ENCODE results near the gene ARHGAP19. TPM values are rescaled to one million over a fixed set of nuclear protein-coding genes. Genes with fewer than 3 reads are reported as not detected.
A peak's percentile ranks its signal among the peaks of the same experiment; 100 is the strongest.

ARHGAP19 gene
- polyA plus RNA-seq, 4 donors: 26.3 to 35.2 (median 33.0) TPM

DNA sequence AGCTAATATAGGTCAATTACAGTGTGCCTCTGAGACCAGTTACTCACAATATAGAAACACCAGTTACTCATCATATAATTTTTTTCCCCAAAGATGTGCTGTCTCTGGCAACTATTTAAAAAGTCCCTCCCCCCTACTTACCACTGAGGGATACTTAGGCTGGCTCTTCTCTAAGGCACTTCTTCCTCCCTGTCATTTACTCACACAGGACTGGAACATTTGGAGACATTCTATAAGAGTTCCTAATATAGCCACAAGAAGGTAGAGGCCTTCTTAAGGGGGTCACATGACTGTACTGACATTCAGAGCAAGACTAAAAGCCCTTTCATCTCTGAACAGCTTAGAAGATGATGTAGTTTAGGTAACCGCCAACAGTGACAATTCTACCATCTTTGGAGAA, 62.3 kb downstream of the ARHGAP19 start:
- no peak for DNase-seq (ENCODE audit: low read depth in 4 of 4, low spot score in 2 of 4)

DNA sequence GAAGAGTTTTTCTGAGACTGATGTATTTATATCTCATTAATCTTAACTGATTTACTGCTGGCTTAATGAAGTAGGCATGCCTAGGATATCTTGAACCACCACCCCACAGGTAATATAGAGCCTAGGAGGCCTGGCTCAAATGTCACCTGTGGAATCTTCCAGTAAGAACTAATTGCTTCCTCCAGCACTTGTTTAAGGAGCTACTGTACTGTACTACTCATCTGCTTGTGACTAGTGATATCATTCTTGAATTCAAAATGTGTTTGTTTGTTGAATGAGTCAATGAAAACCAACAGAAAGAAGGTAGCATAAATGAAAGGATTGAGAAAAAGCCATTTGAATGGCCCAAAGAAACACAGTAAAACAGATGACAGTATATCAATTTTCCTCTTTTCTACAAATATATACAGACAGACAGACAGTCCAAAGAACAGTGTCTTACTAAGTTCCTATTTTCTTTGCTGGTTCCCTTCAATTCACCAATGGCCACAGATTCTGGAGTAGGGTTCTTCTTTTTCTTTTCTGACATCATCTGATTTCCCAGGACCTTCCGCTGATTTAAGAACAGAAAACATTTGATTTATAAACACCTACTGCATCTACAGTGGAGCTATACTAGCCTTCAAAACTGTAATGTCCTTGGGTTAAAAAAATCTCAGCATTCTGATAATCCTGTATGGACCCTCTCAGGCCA, 63.0 kb downstream of the ARHGAP19 start:
- no peak for DNase-seq (ENCODE audit: low read depth in 4 of 4, low spot score in 2 of 4)

DNA sequence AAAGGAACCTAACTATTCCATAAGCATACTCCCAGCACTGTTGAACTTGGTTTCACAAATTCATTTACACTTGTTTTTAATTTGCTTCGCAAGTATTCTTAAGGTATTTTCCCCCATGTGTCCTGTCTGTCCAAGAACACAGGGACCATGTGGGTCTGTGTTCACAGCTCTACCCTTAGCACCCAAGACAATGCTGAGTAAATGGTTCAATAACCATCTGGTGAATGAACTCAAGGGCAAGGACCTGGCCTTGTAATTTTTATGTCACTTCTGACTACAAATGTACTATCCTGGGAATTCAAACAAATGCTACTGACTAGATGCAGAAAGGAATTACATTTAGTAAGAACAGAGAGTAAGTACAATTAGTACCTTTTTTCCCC, 63.7 kb downstream of the ARHGAP19 start:
- DNase-seq (ENCODE audit: low read depth in 4 of 4, low spot score in 2 of 4): no peak

DNA sequence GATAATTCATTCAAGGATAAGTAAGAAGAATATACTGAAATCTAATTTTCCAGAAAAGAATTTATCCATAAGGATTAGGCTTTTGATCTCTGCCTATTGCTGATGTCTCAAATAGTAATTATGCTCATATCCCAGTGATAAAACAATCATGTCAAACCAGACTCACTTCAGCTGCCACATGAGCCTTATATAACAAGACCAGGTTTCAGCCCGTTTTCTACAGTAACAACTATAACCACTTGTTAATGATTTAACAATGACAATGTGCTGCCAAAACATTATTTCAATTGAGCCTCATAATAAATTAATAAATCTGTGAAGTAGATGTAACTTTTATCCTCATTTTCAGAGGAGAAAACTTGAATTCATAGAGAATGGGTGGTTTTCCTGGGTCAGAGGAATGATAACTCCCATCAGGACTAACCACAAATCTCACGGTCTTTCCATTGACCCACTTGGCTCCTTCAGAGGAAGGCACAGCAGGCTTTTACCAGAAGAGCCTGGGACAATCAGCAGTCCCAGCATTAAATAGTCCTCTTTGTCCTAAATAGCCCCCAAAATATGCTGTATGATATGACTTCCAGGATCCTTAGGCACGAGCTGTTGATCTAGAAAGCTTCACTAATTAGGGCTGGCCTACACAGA, 64.2 kb downstream of the ARHGAP19 start:
- no peak for DNase-seq (ENCODE audit: low read depth in 4 of 4, low spot score in 2 of 4)

DNA sequence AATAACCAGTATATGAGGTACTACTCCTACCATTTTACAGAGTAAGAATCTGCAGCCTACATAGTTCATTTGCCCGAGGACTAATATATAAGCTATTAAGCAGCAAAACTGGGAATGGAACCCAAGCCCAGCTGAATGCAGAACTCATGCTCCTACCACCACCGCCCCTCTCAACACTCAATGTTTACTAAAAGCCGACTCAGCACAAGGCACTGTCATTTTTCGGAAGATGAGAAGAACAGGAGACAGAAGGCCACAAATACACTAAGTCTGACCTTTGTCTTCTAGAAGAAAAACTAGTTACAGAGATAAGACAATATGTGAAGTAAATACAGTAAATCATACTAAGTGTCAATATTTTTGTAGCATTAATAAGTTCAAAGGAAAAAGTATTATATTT, 66.0 kb downstream of the ARHGAP19 start:
- DNase-seq (ENCODE audit: low read depth in 4 of 4, low spot score in 2 of 4): no peak

DNA sequence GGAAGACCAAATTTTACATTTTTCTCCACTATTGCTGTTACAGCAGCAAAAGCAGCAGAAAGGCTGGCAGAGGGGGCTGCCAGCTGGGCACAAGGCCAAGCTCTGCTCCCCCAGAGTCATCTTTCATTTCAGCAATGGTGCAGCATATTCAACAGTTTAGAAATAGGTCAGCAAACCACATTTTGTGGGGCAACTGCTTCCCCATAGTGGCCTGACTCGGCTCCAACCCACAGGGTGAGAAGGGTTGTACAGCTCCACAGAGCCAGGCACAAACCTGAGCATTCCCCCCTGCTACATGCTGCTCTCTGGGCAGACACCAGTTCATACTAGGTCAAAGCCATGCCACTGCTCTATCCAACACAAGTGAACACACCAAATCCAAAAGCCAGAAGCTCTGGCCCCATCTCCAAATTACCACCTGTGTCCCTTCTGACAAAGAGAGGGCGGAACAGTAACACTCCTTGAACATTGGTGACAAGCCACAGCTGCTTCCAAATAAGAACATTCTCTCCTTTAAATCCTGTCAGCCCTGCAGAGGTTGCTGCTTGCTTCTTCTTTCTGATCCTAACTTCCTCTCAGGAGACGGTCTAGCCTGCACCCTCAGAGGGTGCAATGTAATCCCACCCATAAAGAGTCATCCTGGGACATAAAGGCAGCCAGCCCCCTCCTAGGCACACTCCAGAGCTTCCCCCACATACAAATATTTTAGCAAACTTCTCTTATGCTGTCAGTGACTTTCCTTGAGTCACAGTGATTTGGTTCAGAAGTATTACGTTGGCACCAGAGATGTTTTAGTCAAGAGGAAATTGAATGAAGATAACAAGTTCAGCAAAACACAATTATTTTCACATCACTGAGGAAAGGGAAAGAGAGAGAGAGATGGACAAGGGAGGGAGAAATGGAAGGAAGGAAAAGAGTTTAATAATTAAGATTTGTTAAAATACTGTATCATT, 67.7 kb downstream of the ARHGAP19 start:
- DNase-seq (ENCODE audit: low read depth in 4 of 4, low spot score in 2 of 4): no peak

DNA sequence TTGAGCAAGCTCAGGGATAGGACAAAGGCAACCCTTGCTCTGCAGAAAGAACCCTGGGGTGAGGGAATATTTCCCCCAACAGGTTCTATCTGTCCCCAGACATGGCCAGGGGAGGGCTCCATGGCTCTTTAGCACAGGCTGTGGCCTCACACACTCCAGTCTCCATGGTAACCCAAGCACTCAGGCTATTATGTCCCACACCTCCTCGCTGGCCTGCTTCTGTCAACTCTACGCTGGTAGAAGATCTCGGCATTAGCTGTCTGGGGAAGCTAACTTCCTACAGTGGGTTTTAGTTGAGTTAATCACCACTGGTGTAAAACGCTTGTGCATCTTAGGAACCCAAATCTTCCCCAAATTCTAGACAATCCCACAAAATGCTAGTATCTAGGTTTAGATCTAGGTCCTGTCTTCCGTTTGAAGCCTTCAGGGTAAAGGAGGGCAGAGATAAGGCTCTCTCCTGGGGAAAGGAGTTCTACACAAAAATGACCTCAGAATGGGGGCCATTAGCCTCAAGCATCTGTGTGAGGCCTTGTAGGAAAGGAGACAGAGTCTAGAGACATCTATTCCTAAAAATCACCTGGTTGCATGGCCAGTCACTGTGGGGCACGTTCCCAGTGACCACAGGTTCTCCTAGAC, 70.0 kb downstream of the ARHGAP19 start:
- DNase-seq (ENCODE audit: low read depth in 4 of 4, low spot score in 2 of 4): no peak

DNA sequence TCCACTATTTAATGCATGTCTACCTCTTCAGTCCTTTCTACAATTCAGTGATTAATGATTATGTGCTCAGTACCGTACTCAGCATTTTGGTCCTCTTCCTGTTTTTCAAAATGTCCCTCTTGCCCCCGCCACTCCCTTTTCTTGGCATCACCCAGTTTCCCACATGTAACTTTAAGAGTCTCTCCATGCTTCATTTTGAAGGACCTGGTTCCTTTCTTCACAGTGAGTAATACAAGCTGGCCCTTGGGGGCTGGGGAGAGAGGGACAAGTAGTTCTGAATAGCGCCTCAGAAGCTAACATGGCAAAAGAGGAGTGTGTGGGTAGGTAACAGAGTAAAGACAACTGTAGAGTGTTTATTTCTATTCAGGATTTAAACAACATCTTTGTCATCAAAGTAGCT, 72.1 kb downstream of the ARHGAP19 start:
- no peak for DNase-seq (ENCODE audit: low read depth in 4 of 4, low spot score in 2 of 4)

DNA sequence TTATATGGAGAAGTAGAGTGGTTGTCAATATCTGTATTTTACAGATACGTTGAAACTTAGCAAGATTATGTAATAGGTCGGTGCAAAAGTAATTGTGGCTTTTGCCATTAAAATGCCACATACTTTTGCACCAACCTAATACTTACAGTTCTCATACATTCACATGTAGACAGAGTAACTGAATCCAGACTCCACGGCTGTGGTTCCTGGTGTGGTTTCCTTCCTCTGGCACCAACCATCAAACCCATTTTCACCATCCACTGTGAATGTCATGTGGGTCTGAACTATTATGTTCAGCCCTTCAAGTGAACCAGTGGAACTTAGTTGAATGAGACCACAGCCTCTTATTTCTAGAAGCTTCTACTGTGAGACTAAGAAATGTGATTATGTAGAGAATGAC, 75.1 kb downstream of the ARHGAP19 start:
- DNase-seq (ENCODE audit: low read depth in 4 of 4, low spot score in 2 of 4): no peak

DNA sequence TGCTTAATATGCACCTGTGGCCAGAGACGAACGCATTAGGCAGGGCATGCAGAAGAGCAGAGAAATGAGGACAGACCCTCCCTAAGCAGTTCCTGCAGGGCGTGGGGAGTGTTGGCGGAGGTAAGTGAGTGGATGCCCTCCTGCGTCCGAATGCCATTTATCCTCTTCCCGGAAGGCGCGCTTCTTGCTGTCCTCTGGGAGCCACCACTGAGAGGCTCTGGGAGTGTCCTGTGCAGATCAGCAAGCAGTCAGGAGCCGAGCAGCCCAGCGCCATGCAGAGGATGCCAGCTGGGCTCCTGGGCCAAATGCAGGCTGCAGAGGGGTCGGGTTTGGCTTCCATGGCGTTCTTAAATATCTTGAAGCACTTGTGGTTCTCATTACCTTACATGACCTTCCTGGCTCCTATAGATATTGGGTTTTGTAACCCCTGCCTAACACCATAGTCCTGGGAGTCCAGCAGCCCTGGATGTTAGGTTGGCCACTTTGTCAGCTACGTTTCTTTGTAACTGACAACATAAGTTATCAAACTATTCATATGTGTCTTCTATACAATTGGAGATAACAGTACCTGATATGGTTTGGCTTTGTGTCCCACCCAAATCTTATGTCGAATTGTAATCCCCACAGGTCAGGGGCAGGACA, 76.7 kb downstream of the ARHGAP19 start:
- DNase-seq (ENCODE audit: low read depth in 4 of 4, low spot score in 2 of 4): no peak

DNA sequence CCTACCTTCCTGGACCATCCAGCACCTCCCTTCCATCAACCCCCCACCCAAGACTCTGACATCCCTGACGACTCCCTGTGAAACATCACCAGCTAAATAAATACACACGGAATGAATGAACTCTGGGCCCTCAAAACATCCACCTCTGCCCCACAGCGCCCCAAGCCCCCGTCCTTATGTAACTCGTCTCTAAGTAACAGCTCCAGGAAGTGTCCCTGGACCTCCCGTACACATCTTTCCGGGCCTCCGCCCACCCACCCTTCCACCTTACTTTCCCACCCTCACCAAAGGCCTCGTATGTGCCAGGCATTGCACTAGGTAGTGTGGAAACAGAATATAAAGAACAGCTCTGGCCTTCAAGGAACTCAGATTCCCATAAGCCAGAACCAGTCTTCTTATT, 79.0 kb downstream of the ARHGAP19 start:
- no peak for DNase-seq (ENCODE audit: low read depth in 4 of 4, low spot score in 2 of 4)

DNA sequence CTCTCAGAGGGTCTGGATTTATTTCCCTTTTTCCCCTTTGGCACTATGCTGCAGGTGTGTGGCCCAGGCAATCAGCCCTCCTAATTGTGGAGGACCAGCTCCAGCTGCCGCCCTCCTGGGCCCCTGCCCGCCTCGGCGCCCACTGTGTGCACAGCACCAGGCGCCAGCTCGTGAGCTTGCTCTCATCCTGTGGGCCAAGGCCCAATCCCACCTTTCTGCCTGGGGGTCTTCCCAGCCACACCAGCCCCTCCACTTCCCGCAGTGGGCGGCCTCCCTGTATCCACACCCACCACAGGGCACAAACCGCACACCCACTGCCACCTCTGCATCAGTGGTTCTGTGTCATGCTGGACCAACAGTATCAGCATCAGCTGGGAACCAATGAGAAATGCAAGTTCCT, 81.2 kb downstream of the ARHGAP19 start:
- DNase-seq (ENCODE audit: low read depth in 4 of 4, low spot score in 2 of 4): no peak

DNA sequence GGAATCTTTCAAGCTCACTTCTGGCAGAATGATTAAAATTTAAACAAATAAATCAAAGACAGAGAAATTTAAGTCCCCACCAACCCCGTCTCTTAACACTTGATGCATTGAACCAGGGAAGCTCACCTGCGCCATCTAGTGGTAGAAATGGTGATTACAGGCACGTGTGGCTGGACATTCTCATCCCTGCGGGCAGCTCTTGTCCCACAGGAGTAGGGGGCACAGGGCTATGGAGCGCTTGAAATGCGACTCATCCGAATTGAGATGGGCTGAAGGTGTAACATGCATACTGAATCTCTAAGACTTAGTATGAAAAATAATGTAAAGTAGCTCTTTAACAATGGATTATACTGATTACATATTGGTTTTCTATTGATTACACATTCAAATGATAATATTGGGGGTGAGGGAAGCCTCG, 81.9 kb downstream of the ARHGAP19 start:
- peak in 2 of 4 donors; percentile 46 to 71 for DNase-seq (ENCODE audit: low read depth in 4 of 4, low spot score in 2 of 4)

DNA sequence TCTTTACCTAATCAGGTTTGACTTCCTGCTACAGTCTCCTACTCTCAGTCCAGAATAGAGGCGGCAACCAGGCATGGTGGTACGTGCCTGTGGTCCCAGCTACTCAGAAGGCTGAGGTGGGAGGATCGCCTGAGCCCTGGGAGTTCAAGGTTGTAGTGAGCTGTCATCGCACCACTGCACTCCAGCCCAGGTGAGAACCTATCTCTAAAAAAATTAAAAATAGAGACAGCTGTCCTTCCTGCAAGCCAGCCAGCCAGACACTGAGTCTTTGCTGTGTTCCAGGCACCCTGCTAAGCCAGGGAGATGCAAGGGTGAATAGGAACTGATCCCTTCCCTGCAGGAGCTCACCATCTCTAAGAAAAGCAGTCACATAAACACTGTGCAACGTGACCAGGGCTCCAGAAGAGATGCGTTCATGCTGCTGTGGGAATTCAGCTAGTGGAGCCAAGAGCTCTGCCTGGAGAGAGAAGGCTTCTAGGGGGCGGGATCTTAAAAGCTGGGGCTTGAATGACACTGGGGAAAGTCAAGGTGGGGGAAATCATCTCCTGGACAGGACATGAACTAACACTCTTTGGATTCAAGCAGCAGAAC, 84.6 kb downstream of the ARHGAP19 start:
- DNase-seq (ENCODE audit: low read depth in 4 of 4, low spot score in 2 of 4): no peak

DNA sequence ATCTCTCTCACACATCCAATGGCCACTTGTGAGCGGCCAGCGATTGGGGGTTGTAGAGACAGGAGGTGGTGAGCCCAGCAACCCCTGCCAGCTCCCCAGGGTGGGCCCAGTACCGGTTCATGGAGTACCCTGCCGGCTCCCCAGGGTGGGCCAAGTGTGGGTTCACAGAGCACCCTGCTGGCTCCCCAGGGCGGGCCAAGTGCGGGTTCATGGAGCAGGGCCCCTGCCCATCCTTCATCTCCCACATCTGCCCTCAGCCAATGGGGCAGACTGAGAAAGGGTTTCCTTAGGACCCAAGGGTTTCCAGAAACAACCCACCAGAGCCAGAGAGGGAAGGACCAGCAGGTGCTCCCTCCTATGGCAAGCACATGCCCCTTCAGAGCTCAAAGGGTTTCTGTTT, 85.3 kb downstream of the ARHGAP19 start:
- DNase-seq (ENCODE audit: low read depth in 4 of 4, low spot score in 2 of 4): no peak

DNA sequence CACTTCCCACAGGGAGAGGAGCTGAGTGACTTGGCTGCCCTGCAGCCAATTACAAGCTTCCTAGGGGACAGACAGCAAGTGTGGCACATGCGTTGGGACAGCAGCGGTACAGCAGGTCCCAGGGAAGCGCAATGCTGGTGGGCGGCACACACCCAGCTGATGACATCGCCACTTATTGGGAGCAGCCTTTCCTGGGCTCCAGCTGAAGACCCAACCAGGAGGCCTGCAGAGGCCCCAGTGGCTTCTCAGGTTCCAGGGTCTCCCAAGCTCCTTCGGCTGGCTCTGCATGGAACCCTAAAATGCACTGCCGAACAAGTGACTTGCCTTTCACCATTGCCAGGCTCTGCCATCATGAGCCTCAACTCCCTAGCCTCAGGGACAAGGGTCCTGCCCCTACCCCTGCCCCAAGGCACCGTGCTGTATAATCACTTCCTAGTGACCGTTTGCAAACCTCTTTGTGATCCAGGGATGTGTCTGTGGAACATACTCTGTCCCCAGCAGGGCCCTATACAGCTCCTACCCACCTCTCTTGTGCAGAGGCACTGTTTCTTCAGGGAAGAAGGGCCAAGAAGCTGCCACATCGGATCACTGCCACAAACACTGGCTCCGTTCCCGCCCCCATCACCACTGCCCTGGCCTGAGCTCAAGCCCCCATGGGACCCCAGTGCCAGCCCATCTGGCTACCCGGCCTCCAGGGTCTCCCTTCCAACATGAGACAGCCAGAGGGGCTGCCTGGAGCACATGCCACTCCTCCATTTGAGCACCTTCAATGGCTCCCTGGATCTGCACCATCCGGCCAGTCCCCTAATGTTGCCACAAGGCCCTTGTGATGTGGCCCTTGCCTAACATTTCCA, 87.4 kb downstream of the ARHGAP19 start:
- no peak for DNase-seq (ENCODE audit: low read depth in 4 of 4, low spot score in 2 of 4)

DNA sequence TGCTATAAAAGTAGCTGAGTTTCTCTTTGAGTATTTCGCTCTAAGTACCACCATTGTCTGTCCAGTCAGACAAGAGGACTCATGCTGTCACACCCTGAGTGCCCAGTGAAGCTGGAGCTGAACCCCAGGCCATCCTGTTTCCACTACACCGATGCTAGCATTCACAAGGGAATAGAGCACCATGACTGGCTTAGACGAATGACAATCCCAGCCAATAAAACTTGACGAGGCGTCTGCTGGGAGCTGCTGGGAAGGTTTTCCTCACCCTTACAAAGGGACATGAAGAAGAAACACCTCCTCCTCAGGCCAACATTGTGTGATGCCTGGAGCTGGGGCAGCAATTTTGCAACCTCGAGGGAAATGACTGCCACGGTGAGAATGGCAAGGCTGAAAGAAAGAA, 89.2 kb downstream of the ARHGAP19 start:
- DNase-seq (ENCODE audit: low read depth in 4 of 4, low spot score in 2 of 4): no peak

DNA sequence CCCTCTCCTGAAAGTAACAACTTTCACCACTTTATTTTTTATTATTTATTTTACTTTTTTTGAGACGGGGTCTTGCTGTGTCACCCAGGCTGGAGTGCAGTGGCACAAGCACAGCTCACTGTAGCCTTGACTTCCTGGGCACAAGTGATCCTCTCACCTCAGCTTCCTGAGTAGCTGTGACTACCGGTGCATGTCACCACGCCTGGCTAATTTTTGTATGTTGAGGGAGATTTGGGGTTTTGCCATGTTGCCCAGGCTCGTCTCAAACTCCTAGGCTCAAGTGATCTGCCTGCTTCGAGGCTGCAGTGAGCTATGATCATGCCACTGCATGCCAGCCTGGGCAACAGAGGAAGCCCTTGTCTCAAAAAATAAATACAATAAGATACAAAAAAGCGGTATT, 91.8 kb downstream of the ARHGAP19 start:
- DNase-seq (ENCODE audit: low read depth in 4 of 4, low spot score in 2 of 4): no peak

DNA sequence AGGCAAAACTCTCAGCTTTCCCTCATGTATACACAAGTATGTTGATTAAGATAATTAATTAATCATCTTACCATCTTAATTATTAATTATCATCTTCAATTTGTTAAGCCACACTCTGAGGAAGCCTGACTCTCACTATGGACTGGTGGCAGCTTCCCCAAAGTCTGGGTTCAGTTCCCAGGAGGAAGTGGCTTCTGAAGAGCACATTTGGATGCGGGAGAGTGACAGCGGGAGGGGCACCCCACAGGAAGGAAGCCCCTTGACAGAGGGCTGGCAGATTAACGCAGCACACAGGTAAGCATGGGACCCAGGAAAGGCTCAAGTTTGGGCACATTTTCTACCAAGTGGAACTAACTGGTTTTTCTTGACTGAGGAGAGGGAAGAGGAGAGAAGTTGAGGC, 93.3 kb downstream of the ARHGAP19 start:
- DNase-seq (ENCODE audit: low read depth in 4 of 4, low spot score in 2 of 4): no peak
